HL-60 (cell line): ENCODE data around the gene SCUBE1.

Experiments
- CTCF ChIP-seq: IDR thresholded peaks from one replicate; pipeline ENCODE4 v1.5.1; 2011; ENCODE audit warnings: low read length, control low read depth, inconsistent platforms; ENCODE audit not compliant: insufficient read depth
- POLR2AphosphoS5 ChIP-seq: IDR thresholded peaks from 2 replicates; pipeline ENCODE4 v1.6.1; 2012; ENCODE audit warnings: low read depth
- REST ChIP-seq: IDR thresholded peaks from 2 replicates; pipeline ENCODE4 v1.6.1; 2012; ENCODE audit warnings: low read depth; ENCODE audit not compliant: insufficient replicate concordance

- no peak for TF ChIP-seq CTCF
- no peak for TF ChIP-seq REST
- TF ChIP-seq POLR2AphosphoS5: 0 out of 2 replicates have a peak, but pooled peaks have one; percentile 32
These were observed 163.3 kb downstream of the SCUBE1 start for GRCh38 chr22:43179911-43180195.
